C4-2B (cell line): Measurements from ENCODE around the gene CCDC54.

Source experiments
- CTCF ChIP-seq: fragments of 450-650 bp; conservative IDR thresholded peaks from 2 replicates; pipeline ENCODE4 v1.5.1; 2017; ENCODE audit warnings: mild to moderate bottlenecking
- ZFX ChIP-seq: fragments of 450-650 bp; IDR thresholded peaks from 2 replicates; pipeline ENCODE4 v1.6.1; 2017

- TF ChIP-seq CTCF (no peak), ZFX (no peak)
Observed at GRCh38 chr3:107366766-107367165, 10.5 kb upstream of the CCDC54 start.
